ENCODE results near the gene LRP1. TPM values are rescaled to one million over a fixed set of nuclear protein-coding genes. Genes with fewer than 3 reads are reported as not detected.
A peak's percentile ranks its signal among the peaks of the same experiment; 100 is the strongest.

Gene LRP1
- total RNA-seq, 1 experiment from 2014 or later = 12.4 TPM

- TF ChIP-seq CTCF (IDR thresholded peaks at IDR 0.05; ENCODE audit: unreplicated experiment) = no peak
- no TSS peak for BruUV-seq (replicated peaks)
- Mint-ChIP-seq H3K9me3 (ENCODE audit: low read depth, unreplicated experiment) (no peaks in the 10 kb centered on the region), H3K27ac (ENCODE audit: unreplicated experiment) (peak overlapping the region; percentile 94), H3K36me3 (ENCODE audit: insufficient read depth, unreplicated experiment) (peaks cover 54% of the 10 kb centered on the region), H3K27me3 (ENCODE audit: unreplicated experiment) (no peaks in the 10 kb centered on the region), H3K4me3 (ENCODE audit: low read depth, unreplicated experiment) (peak overlapping the region; percentile 91), H3K4me1 (ENCODE audit: low read depth, unreplicated experiment) (peaks cover 46% of the 10 kb centered on the region)
- intact Hi-C loops (cut with micrococcal nuclease; ENCODE audit: unreplicated experiment) = no loop called here
- DNase-seq = no peak
- CTCF ChIA-PET = interaction anchor here (0.6 to 1.3 kb wide), 3 partner anchors 17 to 289 kb away, joined by 3 to 4 read pairs (median 3); no protein-coding TSS in a partner anchor
Measured at GRCh38 chr12:57085999-57086492, 42.2 kb upstream of the LRP1 start.

GRCh38 chr12:57086493-57087009, 41.7 kb upstream of the LRP1 start:
- H3K27ac Mint-ChIP-seq (ENCODE audit: unreplicated experiment) = peak overlapping the region; percentile 94
- DNase-seq = peak; percentile 62
- H3K4me3 Mint-ChIP-seq (ENCODE audit: low read depth, unreplicated experiment) = peak overlapping the region; percentile 91
- intact Hi-C loops (cut with micrococcal nuclease; ENCODE audit: unreplicated experiment) = no loop called here
- H3K9me3 Mint-ChIP-seq (ENCODE audit: low read depth, unreplicated experiment) = no peaks in the 10 kb centered on the region
- peaks cover 57% of the 10 kb centered on the region for H3K36me3 Mint-ChIP-seq (ENCODE audit: insufficient read depth, unreplicated experiment)
- BruUV-seq (replicated peaks) = TSS peak; percentile 70
- TF ChIP-seq CTCF (IDR thresholded peaks at IDR 0.05; ENCODE audit: unreplicated experiment) = no peak
- H3K4me1 Mint-ChIP-seq (ENCODE audit: low read depth, unreplicated experiment) = peaks cover 49% of the 10 kb centered on the region
- CTCF ChIA-PET = interaction anchor here (0.6 to 4.5 kb wide), 7 partner anchors 8 to 290 kb away, joined by 3 to 49 read pairs (median 4); partner anchors contain the start of genes NEMP1 and STAT6
- H3K27me3 Mint-ChIP-seq (ENCODE audit: unreplicated experiment) = no peaks in the 10 kb centered on the region

- intact Hi-C loops (cut with micrococcal nuclease; ENCODE audit: unreplicated experiment) = no loop called here
- peaks cover 61% of the 10 kb centered on the region for H3K36me3 Mint-ChIP-seq (ENCODE audit: insufficient read depth, unreplicated experiment)
- H3K4me3 Mint-ChIP-seq (ENCODE audit: low read depth, unreplicated experiment) = peak overlapping the region; percentile 91
- TF ChIP-seq CTCF (IDR thresholded peaks at IDR 0.05; ENCODE audit: unreplicated experiment) = no peak
- H3K4me1 Mint-ChIP-seq (ENCODE audit: low read depth, unreplicated experiment) = peaks cover 49% of the 10 kb centered on the region
- no TSS peak for BruUV-seq (replicated peaks)
- CTCF ChIA-PET = interaction anchor here (0.6 to 4.5 kb wide), 7 partner anchors 8 to 41 kb away, joined by 3 to 49 read pairs (median 4); partner anchors contain the start of genes LRP1, NEMP1 and STAT6
- H3K27me3 Mint-ChIP-seq (ENCODE audit: unreplicated experiment) = no peaks in the 10 kb centered on the region
- no peaks in the 10 kb centered on the region for H3K9me3 Mint-ChIP-seq (ENCODE audit: low read depth, unreplicated experiment)
- H3K27ac Mint-ChIP-seq (ENCODE audit: unreplicated experiment) = peak overlapping the region; percentile 94
- peak; percentile 79 for DNase-seq
Measured at GRCh38 chr12:57087010-57087690, 41.1 kb upstream of the LRP1 start.

- BruUV-seq (replicated peaks) = TSS peak; percentile 73
- Mint-ChIP-seq H3K4me1 (ENCODE audit: low read depth, unreplicated experiment) (peaks cover 52% of the 10 kb centered on the region), H3K27me3 (ENCODE audit: unreplicated experiment) (no peaks in the 10 kb centered on the region), H3K27ac (ENCODE audit: unreplicated experiment) (peak overlapping the region; percentile 94), H3K4me3 (ENCODE audit: low read depth, unreplicated experiment) (peak overlapping the region; percentile 91), H3K36me3 (ENCODE audit: insufficient read depth, unreplicated experiment) (peaks cover 68% of the 10 kb centered on the region), H3K9me3 (ENCODE audit: low read depth, unreplicated experiment) (no peaks in the 10 kb centered on the region)
- intact Hi-C loops (cut with micrococcal nuclease; ENCODE audit: unreplicated experiment) = loop anchor here (2.0 kb wide), 1 partner anchor 23 kb away; the partner anchor contains the start of gene STAT6
- DNase-seq = peak; percentile 83
- CTCF ChIA-PET = interaction anchor here (0.6 to 4.5 kb wide), 7 partner anchors 9 to 107 kb away, joined by 3 to 49 read pairs (median 5); partner anchors contain the start of genes LRP1, NEMP1 and STAT6
- no peak for TF ChIP-seq CTCF (IDR thresholded peaks at IDR 0.05; ENCODE audit: unreplicated experiment)
Measured at GRCh38 chr12:57087691-57088353, 40.5 kb upstream of the LRP1 start.

All from Calu3 (cell line).